ENCODE data around the gene MRAS. TPM values are rescaled to one million over a fixed set of nuclear protein-coding genes. Genes with fewer than 3 reads are reported as not detected.

The MRAS gene
- total and polyA plus RNA-seq, 2 of the 8 experiments (the other 6 are each of a cell fraction or from before 2014, with no cell fraction given): 10.6 to 16.2 TPM

DNA sequence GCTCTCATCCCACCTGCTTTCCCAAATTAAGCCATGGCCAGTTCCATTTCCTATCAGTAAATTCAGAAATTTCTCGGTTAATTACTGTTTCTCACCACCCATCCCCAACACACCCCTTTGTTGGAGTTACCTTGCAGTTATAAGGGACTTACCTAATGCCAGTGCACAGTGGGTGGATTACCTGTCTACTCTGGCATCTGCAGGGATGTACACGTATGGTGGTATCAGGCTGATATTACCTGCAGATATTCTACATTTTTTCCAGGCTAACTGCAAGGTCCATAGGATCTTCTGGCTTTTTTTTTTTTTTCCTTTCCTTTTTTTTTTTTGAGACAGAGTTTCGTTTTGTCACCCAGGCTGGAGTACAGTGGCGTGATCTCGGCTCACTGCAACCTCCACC, 7.9 kb upstream of the MRAS start (continued):
- no peak for TF ChIP-seq CBX5 (IDR thresholded peaks at IDR 0.05; ENCODE audit: low read depth, low read length)
- no peak for TF ChIP-seq ASH2L (IDR thresholded peaks at IDR 0.05; ENCODE audit: low read length)
- no peak for TF ChIP-seq CTBP2 (IDR thresholded peaks at IDR 0.05; ENCODE audit: borderline replicate concordance, insufficient read depth, insufficient read length, low read length)
- no peak for TF ChIP-seq KDM1A (IDR thresholded peaks at IDR 0.05; ENCODE audit: borderline replicate concordance, low read length)
